Stimulated activated memory B cell treated with anti-CD40 and anti-IgM and Interleukin-4, amounts not matched to agents 10 μg/mL and 1 μg/mL and 100 μg/mL, for 72 hours (primary cell): ENCODE measurements around the gene RBM38.

Experiments
- ATAC-seq: fragments of 150-1000 bp; cut with Tn5 transposase; 2 replicates; pipeline ENCODE4 v1.10.0; 2021
- H3K27ac Mint-ChIP-seq: one replicate; pipeline ENCODE4 v1.8.0; 2022; ENCODE audit warnings: mild to moderate bottlenecking, mixed read lengths
- H3K27me3 Mint-ChIP-seq: one replicate; pipeline ENCODE4 v1.8.0; 2022; ENCODE audit warnings: mixed read lengths
- H3K36me3 Mint-ChIP-seq: one replicate; pipeline ENCODE4 v1.8.0; 2022; ENCODE audit warnings: mixed read lengths
- H3K4me1 Mint-ChIP-seq: one replicate; pipeline ENCODE4 v1.8.0; 2022; ENCODE audit warnings: mixed read lengths
- H3K4me3 Mint-ChIP-seq: one replicate; pipeline ENCODE4 v1.8.0; 2022; ENCODE audit warnings: mild to moderate bottlenecking, moderate library complexity, mixed read lengths
- H3K9me3 Mint-ChIP-seq: one replicate; pipeline ENCODE4 v1.8.0; 2022; ENCODE audit warnings: mixed read lengths

Gene RBM38

GRCh38 chr20:57382516-57382915, 8.7 kb upstream of the RBM38 start:
- no peak overlapping the region for H3K27ac Mint-ChIP-seq
- no peak overlapping the region for H3K4me3 Mint-ChIP-seq
- no peaks in the 10 kb centered on the region for H3K9me3 Mint-ChIP-seq
- H3K36me3 Mint-ChIP-seq, result peaks cover 17% of the 10 kb centered on the region
- no peaks in the 10 kb centered on the region for H3K27me3 Mint-ChIP-seq
- ATAC-seq, result no peak
- H3K4me1 Mint-ChIP-seq, result no peaks in the 10 kb centered on the region

- Mint-ChIP-seq H3K27ac (no peak overlapping the region), H3K4me1 (peaks cover 2% of the 10 kb centered on the region), H3K4me3 (no peak overlapping the region), H3K27me3 (no peaks in the 10 kb centered on the region), H3K9me3 (no peaks in the 10 kb centered on the region), H3K36me3 (peaks cover 15% of the 10 kb centered on the region)
- ATAC-seq, result no peak
Measured at GRCh38 chr20:57383447-57384347, 7.5 kb upstream of the RBM38 start.

- no peak overlapping the region for H3K27ac Mint-ChIP-seq
- peaks cover 15% of the 10 kb centered on the region for H3K36me3 Mint-ChIP-seq
- no peaks in the 10 kb centered on the region for H3K9me3 Mint-ChIP-seq
- H3K4me1 Mint-ChIP-seq, result peaks cover 6% of the 10 kb centered on the region
- no peak overlapping the region for H3K4me3 Mint-ChIP-seq
- H3K27me3 Mint-ChIP-seq, result no peaks in the 10 kb centered on the region
- no peak for ATAC-seq
Measured at GRCh38 chr20:57384486-57384885, 6.7 kb upstream of the RBM38 start.

- no peak overlapping the region for H3K27ac Mint-ChIP-seq
- ATAC-seq, result no peak
- H3K4me1 Mint-ChIP-seq, result peaks cover 13% of the 10 kb centered on the region
- H3K27me3 Mint-ChIP-seq, result no peaks in the 10 kb centered on the region
- peaks cover 15% of the 10 kb centered on the region for H3K36me3 Mint-ChIP-seq
- H3K9me3 Mint-ChIP-seq, result no peaks in the 10 kb centered on the region
- H3K4me3 Mint-ChIP-seq, result no peak overlapping the region
Measured at GRCh38 chr20:57384953-57385761, 6.0 kb upstream of the RBM38 start.

- H3K4me3 Mint-ChIP-seq, result no peak overlapping the region
- peaks cover 19% of the 10 kb centered on the region for H3K4me1 Mint-ChIP-seq
- peaks cover 15% of the 10 kb centered on the region for H3K36me3 Mint-ChIP-seq
- no peaks in the 10 kb centered on the region for H3K9me3 Mint-ChIP-seq
- no peak for ATAC-seq
- H3K27me3 Mint-ChIP-seq, result no peaks in the 10 kb centered on the region
- H3K27ac Mint-ChIP-seq, result no peak overlapping the region
Measured at GRCh38 chr20:57385940-57386339, 5.3 kb upstream of the RBM38 start.

GRCh38 chr20:57386762-57387161, 4.4 kb upstream of the RBM38 start:
- H3K4me1 Mint-ChIP-seq, result peaks cover 20% of the 10 kb centered on the region
- H3K27me3 Mint-ChIP-seq, result no peaks in the 10 kb centered on the region
- no peak overlapping the region for H3K27ac Mint-ChIP-seq
- no peaks in the 10 kb centered on the region for H3K9me3 Mint-ChIP-seq
- H3K4me3 Mint-ChIP-seq, result no peak overlapping the region
- no peak for ATAC-seq
- H3K36me3 Mint-ChIP-seq, result peaks cover 15% of the 10 kb centered on the region

GRCh38 chr20:57387463-57387862, 3.7 kb upstream of the RBM38 start:
- H3K36me3 Mint-ChIP-seq, result peaks cover 19% of the 10 kb centered on the region
- H3K4me1 Mint-ChIP-seq, result peaks cover 23% of the 10 kb centered on the region
- ATAC-seq, result no peak
- H3K27ac Mint-ChIP-seq, result no peak overlapping the region
- H3K4me3 Mint-ChIP-seq, result no peak overlapping the region
- H3K27me3 Mint-ChIP-seq, result no peaks in the 10 kb centered on the region
- no peaks in the 10 kb centered on the region for H3K9me3 Mint-ChIP-seq

- peaks cover 24% of the 10 kb centered on the region for H3K36me3 Mint-ChIP-seq
- ATAC-seq, result no peak
- no peak overlapping the region for H3K4me3 Mint-ChIP-seq
- H3K27ac Mint-ChIP-seq, result no peak overlapping the region
- H3K4me1 Mint-ChIP-seq, result peaks cover 28% of the 10 kb centered on the region
- H3K9me3 Mint-ChIP-seq, result no peaks in the 10 kb centered on the region
- no peaks in the 10 kb centered on the region for H3K27me3 Mint-ChIP-seq
Measured at GRCh38 chr20:57387945-57388371, 3.2 kb upstream of the RBM38 start.

GRCh38 chr20:57388953-57389694, 2.1 kb upstream of the RBM38 start:
- peak; percentile 53 for ATAC-seq
- no peaks in the 10 kb centered on the region for H3K27me3 Mint-ChIP-seq
- H3K36me3 Mint-ChIP-seq, result peaks cover 33% of the 10 kb centered on the region
- peak overlapping the region; percentile 91 for H3K27ac Mint-ChIP-seq
- peak overlapping the region; percentile 94 for H3K4me3 Mint-ChIP-seq
- H3K4me1 Mint-ChIP-seq, result peaks cover 40% of the 10 kb centered on the region
- H3K9me3 Mint-ChIP-seq, result no peaks in the 10 kb centered on the region

- Mint-ChIP-seq H3K4me3 (peak overlapping the region; percentile 94), H3K36me3 (peaks cover 35% of the 10 kb centered on the region), H3K27ac (peak overlapping the region; percentile 91), H3K27me3 (no peaks in the 10 kb centered on the region), H3K4me1 (peaks cover 47% of the 10 kb centered on the region), H3K9me3 (no peaks in the 10 kb centered on the region)
- ATAC-seq, result peak; percentile 32
Measured at GRCh38 chr20:57389695-57390603, 1.2 kb upstream of the RBM38 start.

- Mint-ChIP-seq H3K9me3 (no peaks in the 10 kb centered on the region), H3K27me3 (no peaks in the 10 kb centered on the region), H3K27ac (peak overlapping the region; percentile 91), H3K4me1 (peaks cover 57% of the 10 kb centered on the region), H3K4me3 (peak overlapping the region; percentile 96), H3K36me3 (peaks cover 44% of the 10 kb centered on the region)
- peak; percentile 16 for ATAC-seq
Measured at GRCh38 chr20:57391439-57392301, 474 bp downstream of the RBM38 start.

- Mint-ChIP-seq H3K27me3 (no peaks in the 10 kb centered on the region), H3K9me3 (no peaks in the 10 kb centered on the region), H3K4me1 (peaks cover 68% of the 10 kb centered on the region), H3K27ac (peak overlapping the region; percentile 84), H3K36me3 (peaks cover 54% of the 10 kb centered on the region), H3K4me3 (peak overlapping the region; percentile 96)
- ATAC-seq, result peak; percentile 28
Measured at GRCh38 chr20:57392512-57393271, 1.5 kb downstream of the RBM38 start.
